ENCODE measurements around the gene MTA2. TPM values are rescaled to one million over a fixed set of nuclear protein-coding genes. Genes with fewer than 3 reads are reported as not detected.
A peak's percentile ranks its signal among the peaks of the same experiment; 100 is the strongest.
"Not testable (repeated sequence)": the region's sequence is repeated elsewhere in the genome, so short reads cannot be mapped to it uniquely, and the experiment has no call there.

The MTA2 gene
- total and polyA plus RNA-seq, 2 donors (not counting 1 experiment from before 2014, with no cell fraction given), result 37.2 to 139 TPM

DNA sequence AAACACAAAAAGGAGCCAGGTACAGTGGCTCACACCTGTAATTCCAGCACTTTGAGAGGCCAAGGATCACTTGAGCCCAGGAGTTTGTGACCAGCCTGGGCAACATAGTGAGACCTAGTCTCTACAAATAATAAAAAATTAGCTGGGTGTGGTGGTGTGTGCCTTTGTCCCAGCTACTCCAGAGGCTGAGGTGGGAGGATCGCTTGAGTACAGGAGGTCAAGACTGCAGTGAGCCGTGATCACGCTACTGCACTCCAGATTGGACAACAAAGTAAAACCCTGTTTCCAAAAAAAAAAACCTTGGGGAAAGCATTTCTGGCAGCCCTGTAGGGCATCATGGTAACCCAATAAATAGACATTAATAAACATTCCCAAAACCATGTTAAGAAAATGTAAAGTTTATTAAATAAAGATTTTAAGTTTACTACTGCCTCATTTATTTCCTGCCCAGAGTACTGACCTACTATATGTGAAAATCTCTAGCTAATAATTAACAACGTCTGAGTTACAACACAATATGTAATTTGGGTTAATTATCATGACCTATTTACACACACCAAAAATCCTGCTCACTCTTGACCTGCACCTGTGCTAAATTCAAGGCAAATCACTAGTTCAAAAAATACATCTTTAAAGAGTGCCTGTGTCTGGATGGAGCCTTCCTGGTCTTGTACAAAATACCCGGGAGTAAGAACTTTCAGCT is 36.4 kb downstream of the MTA2 start:
- TF ChIP-seq CTCF (IDR thresholded peaks at IDR 0.05) (no peak), EZH2 (IDR thresholded peaks at IDR 0.05; ENCODE audit: borderline replicate concordance, insufficient read depth, low read depth, low read length, poor library complexity, severe bottlenecking) (no peak)

GRCh38 chr11:62561677-62562230 is 39.9 kb downstream of the MTA2 start:
- ATAC-seq (ENCODE audit: low read depth); H2AFZ ChIP-seq (ENCODE audit: insufficient read depth, low read depth, low read length, poor library complexity, severe bottlenecking); H3K27me3 Mint-ChIP-seq; H3K4me3 Mint-ChIP-seq; DNase-seq; H3K27me3 ChIP-seq (replicated peaks in 1 of 4; ENCODE audit: control extremely low read depth in 1 of 4, control insufficient read depth in 3 of 4, insufficient read depth in 4 of 4, low read length in 3 of 4); H3K9me3 ChIP-seq (ENCODE audit: control extremely low read depth in 1 of 3, control insufficient read depth in 2 of 3, insufficient read depth in 1 of 3, low read length in 2 of 3); H3K9ac ChIP-seq (ENCODE audit: low read length); H3K27ac ChIP-seq (ENCODE audit: low read length in 2 of 2); intact Hi-C loops (cut with micrococcal nuclease); H3K4me2 ChIP-seq (replicated peaks; ENCODE audit: low read depth, low read length, poor library complexity, severe bottlenecking); H3K4me3 ChIP-seq (ENCODE audit: control extremely low read depth in 1 of 5, extremely low read depth in 1 of 5, insufficient read depth in 1 of 5, low read depth in 2 of 5, low read length in 4 of 5); H3K9me3 Mint-ChIP-seq (ENCODE audit: insufficient read depth): not testable (repeated sequence)
- peak overlapping the region; percentile 32 for H3K27ac Mint-ChIP-seq
- Histone ChIP-seq H3K36me3 (replicated peaks in 1 of 2; ENCODE audit: control extremely low read depth in 1 of 2, control insufficient read depth in 1 of 2, extremely low read depth in 1 of 2, insufficient read depth in 2 of 2, low read length in 1 of 2) (peaks cover 17 to 55% of the 10 kb centered on the region in 2 experiments), H3K4me1 (ENCODE audit: control insufficient read depth in 2 of 2, insufficient read depth in 2 of 2, low read length in 2 of 2) (peaks cover 13 to 29% of the 10 kb centered on the region in 2 donors), H3K79me2 (ENCODE audit: control insufficient read depth, insufficient read depth, low read length) (peaks cover 10% of the 10 kb centered on the region), H4K20me1 (ENCODE audit: control insufficient read depth, insufficient read depth, low read length, poor library complexity, severe bottlenecking) (peaks cover 15% of the 10 kb centered on the region)
- 100% methylated on average over 1 of the region's 3 CpGs for WGBS (ENCODE audit: insufficient coverage)
- POLR2A ChIA-PET, result interaction anchor here (1.7 to 2.0 kb wide), 2 partner anchors 10 to 137 kb away, joined by 6 to 7 read pairs; no protein-coding TSS in a partner anchor
- CTCF ChIA-PET, result interaction anchor here (0.7 to 13.2 kb wide), 12 partner anchors 10 to 300 kb away, joined by 3 to 376 read pairs (median 6); partner anchors contain the start of genes AHNAK and EEF1G
- H3K4me1 Mint-ChIP-seq, result peaks cover 29% of the 10 kb centered on the region

More for the DNA sequence above, 36.4 kb downstream of the MTA2 start:
- ChIA-PET CTCF (interaction anchor here (0.6 to 13.2 kb wide), 9 partner anchors 8 to 172 kb away, joined by 3 to 339 read pairs (median 5); partner anchors contain the start of genes EEF1G and TUT1), POLR2A (interaction anchor here (0.6 to 0.7 kb wide), 2 partner anchors 199 to 359 kb away, joined by 3 read pairs; no protein-coding TSS in a partner anchor)
- Histone ChIP-seq H3K9me3 (ENCODE audit: control extremely low read depth in 1 of 3, control insufficient read depth in 2 of 3, insufficient read depth in 1 of 3, low read length in 2 of 3) (no peaks in the 10 kb centered on the region), H3K9ac (ENCODE audit: low read length) (no peak overlapping the region), H3K36me3 (replicated peaks in 1 of 2; ENCODE audit: control extremely low read depth in 1 of 2, control insufficient read depth in 1 of 2, extremely low read depth in 1 of 2, insufficient read depth in 2 of 2, low read length in 1 of 2) (peaks cover 14 to 64% of the 10 kb centered on the region in 2 experiments), H3K4me2 (replicated peaks; ENCODE audit: low read depth, low read length, poor library complexity, severe bottlenecking) (no peak overlapping the region), H3K27me3 (replicated peaks in 1 of 4; ENCODE audit: control extremely low read depth in 1 of 4, control insufficient read depth in 3 of 4, insufficient read depth in 4 of 4, low read length in 3 of 4) (no peaks in the 10 kb centered on the region), H3K27ac (ENCODE audit: low read length in 2 of 2) (no peak overlapping the region), H3K79me2 (ENCODE audit: control insufficient read depth, insufficient read depth, low read length) (peaks cover 13% of the 10 kb centered on the region), H2AFZ (ENCODE audit: insufficient read depth, low read depth, low read length, poor library complexity, severe bottlenecking) (no peak overlapping the region), H4K20me1 (ENCODE audit: control insufficient read depth, insufficient read depth, low read length, poor library complexity, severe bottlenecking) (peaks cover 30% of the 10 kb centered on the region), H3K4me3 (ENCODE audit: control extremely low read depth in 1 of 5, extremely low read depth in 1 of 5, insufficient read depth in 1 of 5, low read depth in 2 of 5, low read length in 4 of 5) (no peak overlapping the region), H3K4me1 (ENCODE audit: control insufficient read depth in 2 of 2, insufficient read depth in 2 of 2, low read length in 2 of 2) (peaks cover 0 to 8% of the 10 kb centered on the region in 2 donors)
- DNase-seq (no peak), ATAC-seq (ENCODE audit: low read depth) (no peak)
- Mint-ChIP-seq H3K9me3 (ENCODE audit: insufficient read depth) (no peaks in the 10 kb centered on the region), H3K4me1 (peaks cover 21% of the 10 kb centered on the region), H3K27ac (peak overlapping the region; percentile 26), H3K27me3 (no peaks in the 10 kb centered on the region), H3K4me3 (no peak overlapping the region)
- intact Hi-C loops (cut with micrococcal nuclease), result no loop called here
- WGBS (ENCODE audit: insufficient coverage), result 63% methylated on average over 2 of the region's 5 CpGs

Data from B cell (primary cell).